HG03039 (cell line): Measurements from ENCODE around the gene MYO15B.

Experiments
- ATAC-seq: cut with Tn5 transposase; IDR thresholded peaks from one replicate; pipeline ENCODE4 v1.9.1; 2021; ENCODE audit warnings: mild to moderate bottlenecking, moderate library complexity; ENCODE audit not compliant: unreplicated experiment

Gene MYO15B

GRCh38 chr17:75601057-75601987 lies 13.7 kb downstream of the MYO15B start:
- no peak for ATAC-seq

GRCh38 chr17:75602644-75603043 lies 15.0 kb downstream of the MYO15B start:
- ATAC-seq = no peak

- ATAC-seq = no peak
Measured at GRCh38 chr17:75603123-75603522, 15.5 kb downstream of the MYO15B start.

DNA sequence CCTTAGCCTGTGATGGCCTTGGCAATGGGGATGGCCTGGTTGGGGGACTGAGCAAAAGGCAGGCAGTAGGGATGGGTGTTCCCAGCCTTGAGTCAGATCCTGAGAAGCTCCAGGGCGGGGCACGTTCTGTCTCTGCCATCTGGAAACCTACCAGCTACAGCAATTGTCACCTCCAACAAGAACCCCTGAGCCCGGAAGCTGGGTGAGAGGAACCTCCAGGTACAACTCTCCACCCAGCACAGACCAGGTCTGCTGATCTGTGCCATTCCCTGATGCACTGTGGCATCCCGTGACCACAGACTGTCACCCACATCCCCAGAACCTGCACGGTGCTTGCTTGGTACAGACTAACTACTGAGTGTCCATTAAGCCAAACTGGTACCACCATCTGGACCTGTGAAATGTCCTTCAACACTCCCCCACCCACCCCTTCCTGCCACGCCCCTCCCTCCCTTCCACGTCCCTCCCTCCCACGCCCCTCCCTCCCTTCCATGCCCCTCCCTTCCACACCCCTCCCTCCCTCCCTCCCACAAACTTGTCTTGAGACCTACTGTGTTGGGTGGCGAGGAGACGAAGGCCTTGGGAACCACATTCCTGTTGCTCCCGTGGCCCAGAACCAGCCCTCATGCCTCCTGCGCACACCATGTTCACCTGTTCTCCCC lies 16.6 kb downstream of the MYO15B start:
- no peak for ATAC-seq

DNA sequence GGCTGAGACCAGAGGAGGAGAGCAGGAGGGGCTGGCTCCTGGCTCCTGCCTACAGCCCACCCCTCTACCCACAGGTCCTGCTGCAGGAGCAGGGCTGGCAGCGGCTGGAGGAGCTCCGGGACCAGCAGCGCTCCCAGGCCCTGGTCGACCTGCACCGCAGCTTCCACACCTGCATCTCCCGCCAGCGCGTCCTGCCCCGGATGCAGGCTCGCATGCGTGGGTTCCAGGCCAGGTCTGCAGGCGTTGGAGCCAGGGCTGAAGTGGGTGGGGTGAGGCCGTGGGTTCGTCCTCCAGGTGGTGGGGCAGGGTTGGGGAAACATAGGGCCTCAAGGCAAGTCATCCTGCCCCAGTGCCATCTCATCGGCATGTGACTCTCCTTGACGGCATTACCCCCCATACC lies 18.2 kb downstream of the MYO15B start:
- no peak for ATAC-seq

GRCh38 chr17:75607086-75607485 lies 19.5 kb downstream of the MYO15B start:
- no peak for ATAC-seq

DNA sequence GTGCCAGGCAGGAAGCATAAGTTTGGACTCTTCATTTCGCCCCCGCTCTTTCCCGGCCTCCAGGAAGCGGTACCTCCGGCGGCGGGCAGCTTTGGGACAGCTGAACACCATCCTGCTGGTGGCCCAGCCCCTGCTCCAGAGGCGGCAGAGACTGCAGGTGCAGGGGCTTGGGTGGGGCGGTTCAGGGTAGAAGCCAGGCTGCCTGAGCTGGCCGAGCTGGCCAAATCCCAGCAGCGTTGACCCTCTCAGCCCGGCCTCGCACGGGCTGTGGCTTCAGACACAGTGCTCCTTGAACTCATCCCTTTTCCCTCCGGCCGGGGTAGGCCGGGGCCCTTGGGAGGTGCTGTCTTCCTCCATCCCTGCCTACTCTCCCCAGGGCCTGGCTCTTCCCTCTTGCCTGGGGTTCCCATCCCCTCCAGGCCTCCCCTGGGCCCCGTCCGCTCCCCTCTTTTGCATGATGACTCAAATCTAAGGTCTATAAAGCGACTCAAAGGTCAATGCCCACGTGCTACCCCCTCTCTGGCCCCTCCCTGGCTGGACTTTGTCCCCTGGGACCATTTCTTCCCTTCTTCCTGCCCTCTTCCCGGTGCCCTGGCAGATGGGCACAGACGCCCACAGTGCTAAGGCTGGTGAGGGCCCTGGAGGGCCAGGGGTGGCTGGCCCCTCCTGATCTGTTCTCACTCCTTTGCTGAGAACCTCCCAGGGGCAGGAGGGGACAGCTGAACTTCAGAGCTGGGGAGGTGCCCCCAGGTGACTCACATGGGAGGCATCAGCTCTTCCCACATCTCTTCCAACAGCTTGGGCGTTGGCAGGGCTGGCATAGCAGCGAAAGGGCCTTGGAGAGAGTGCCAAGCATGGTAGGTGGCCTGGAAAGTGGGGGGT lies 22.7 kb downstream of the MYO15B start:
- ATAC-seq = no peak

- no peak for ATAC-seq
Measured at GRCh38 chr17:75611851-75612429, 24.3 kb downstream of the MYO15B start.

GRCh38 chr17:75612906-75613626 lies 25.5 kb downstream of the MYO15B start:
- ATAC-seq = no peak

DNA sequence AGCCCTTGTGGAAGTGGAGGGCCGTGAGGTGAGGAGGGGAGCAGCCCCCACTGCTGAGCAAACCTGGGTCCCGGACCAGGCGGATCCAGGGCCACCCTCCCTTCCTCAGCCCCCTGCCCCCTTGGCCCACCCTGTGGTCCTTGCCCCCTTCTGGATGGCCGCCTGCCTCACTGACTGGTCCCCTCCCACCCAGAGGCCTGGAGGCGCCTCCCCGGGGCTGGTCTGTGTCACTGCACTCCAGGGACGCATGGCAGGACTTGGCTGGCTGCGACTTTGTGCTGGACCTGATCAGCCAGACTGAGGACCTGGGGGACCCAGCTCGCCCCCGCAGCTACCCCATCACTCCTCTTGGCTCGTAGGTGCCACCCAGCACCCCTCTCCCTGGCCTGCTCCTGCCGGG lies 26.4 kb downstream of the MYO15B start:
- ATAC-seq = no peak

DNA sequence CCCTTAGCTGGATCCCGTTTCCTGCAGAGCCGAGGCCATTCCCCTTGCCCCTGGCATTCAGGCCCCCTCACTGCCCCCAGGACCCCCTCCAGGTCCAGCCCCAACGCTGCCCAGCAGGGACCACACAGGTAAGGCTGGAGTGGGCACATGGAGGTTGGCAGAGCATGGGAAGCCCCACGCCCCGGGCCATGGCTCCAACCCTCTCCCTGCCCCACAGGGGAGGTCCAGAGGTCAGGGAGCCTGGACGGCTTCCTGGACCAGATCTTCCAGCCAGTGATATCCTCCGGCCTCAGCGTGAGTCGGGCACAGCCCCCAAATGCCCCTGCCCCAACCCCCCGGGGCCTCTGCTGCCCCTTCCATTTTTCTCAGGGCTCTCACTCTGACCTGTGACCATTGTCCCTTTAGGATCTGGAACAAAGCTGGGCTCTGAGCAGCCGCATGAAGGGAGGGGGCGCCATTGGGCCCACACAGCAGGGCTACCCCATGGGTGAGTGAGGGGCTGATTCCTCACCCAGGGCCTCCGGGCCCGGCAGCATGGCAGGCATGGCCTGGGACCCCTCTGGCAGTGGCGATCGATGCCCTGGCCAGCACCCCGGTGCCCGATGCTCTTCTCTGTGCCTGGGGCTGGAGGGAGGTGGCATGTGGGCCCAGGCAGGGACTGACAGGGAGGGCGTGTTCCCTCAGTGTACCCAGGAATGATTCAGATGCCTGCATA lies 27.1 kb downstream of the MYO15B start:
- no peak for ATAC-seq

- no peak for ATAC-seq
Measured at GRCh38 chr17:75615301-75615700, 27.7 kb downstream of the MYO15B start.

GRCh38 chr17:75616521-75617122 lies 29.0 kb downstream of the MYO15B start:
- no peak for ATAC-seq

DNA sequence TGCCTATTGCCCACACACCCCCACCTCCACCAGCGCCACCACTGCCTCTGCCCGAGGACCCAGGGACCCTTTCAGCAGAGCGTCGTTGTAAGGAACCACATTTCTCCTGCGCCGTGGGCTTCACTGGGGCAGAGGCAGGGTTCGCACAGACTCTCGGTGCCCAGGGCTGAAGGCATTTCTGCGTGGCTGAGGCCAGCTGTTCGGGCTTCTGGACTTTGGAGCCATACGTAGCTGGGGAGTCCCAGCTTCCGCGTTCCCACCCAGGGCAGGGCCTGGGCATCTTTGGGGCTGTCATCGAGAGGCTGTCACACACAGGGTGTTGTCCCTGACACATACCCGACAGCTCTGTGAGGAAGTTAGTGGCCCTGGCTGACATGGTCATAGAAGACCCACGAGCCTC lies 29.6 kb downstream of the MYO15B start:
- no peak for ATAC-seq

DNA sequence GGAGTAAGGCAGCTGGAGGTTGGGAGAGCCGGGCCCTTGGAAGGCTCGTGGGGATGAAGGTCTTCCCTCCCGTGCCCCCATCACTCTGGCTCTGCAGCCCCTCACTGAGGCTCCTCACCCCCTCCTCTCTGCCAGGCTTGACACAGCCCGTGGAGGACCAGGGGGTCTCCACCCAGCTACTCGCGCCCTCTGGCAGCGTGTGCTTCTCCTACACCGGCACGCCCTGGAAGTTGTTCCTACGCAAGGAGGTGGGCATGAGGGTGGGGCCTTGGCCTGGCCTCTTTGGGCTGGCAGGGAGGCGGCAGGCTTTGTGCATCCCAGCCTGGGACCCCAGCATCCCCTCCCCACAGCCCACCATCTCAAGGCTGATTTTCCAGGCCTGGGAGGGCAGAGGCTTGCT lies 30.1 kb downstream of the MYO15B start:
- ATAC-seq = no peak

- ATAC-seq = no peak
Measured at GRCh38 chr17:75619506-75620431, 32.2 kb downstream of the MYO15B start.

DNA sequence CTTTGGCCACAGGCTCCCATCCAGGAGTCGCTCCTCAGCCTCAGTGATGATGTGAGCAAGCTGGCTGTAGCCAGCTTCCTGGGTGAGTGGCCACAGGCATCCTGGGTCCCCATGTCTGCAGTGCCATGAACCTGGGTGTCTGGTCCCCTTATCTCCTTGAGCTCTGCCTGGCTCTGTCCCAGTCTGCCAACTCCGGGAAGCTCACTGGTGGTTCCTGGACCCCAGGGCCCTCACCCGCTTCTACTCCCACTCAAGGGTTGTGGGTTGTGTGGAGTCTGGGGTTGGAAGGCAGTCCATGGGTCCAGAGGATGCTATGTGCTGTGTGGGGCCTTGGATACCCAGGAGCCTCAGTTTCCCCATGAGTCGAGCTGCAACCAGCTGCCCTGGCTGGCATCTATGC lies 33.9 kb downstream of the MYO15B start:
- ATAC-seq = no peak

DNA sequence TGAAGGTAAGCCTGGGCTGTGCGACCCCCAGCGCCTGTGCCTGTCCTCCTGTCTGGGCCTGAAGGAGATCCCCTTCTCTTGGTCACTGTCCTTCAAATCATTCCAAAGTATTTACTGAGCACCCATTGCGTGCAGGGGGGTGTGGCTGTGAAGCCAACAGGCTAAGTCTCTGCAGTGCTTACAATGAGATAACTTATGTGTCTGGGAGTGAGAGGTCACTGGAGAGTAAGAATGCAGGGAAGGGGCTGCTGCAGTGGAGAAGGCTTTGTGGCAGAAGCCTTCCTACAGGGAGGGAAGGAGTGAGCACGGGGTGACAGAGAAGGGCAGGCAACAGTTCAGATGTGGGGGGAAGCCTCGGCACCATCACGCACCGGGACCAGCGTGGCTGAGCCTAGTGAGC lies 34.5 kb downstream of the MYO15B start:
- no peak for ATAC-seq
